Gastrocnemius medialis (tissue), 4 donors: ENCODE results near the gene NPM1.
"Not testable (repeated sequence)": the region's sequence is repeated elsewhere in the genome, so short reads cannot be mapped to it uniquely, and the experiment has no call there.

ENCODE experiments used
- POLR2A ChIP-seq, 2 donors: fragments of 450-650 bp; IDR thresholded peaks; one replicate each; pipeline ENCODE4 v1.6.1; 2017; ENCODE audit warnings: antibody characterized with exemption in 2 of 2, mild to moderate bottlenecking in 2 of 2, moderate library complexity in 2 of 2
- TF ChIP-seq, protein P1 (sequence below), 5 experiments: fragments of 450-650 bp in 3 of 5; fragments of 200-600 bp in 2 of 5; sonication (generic) in 2 of 5; IDR thresholded peaks in 4 of 5; conservative IDR thresholded peaks in 1 of 5; 1 replicate in 4 of 5; 2 replicates in 1 of 5; pipeline ENCODE4 v1.5.1; 2016 to 2019; ENCODE audit warnings: antibody characterized with exemption in 5 of 5, mild to moderate bottlenecking in 3 of 5, moderate library complexity in 3 of 5

DNA sequence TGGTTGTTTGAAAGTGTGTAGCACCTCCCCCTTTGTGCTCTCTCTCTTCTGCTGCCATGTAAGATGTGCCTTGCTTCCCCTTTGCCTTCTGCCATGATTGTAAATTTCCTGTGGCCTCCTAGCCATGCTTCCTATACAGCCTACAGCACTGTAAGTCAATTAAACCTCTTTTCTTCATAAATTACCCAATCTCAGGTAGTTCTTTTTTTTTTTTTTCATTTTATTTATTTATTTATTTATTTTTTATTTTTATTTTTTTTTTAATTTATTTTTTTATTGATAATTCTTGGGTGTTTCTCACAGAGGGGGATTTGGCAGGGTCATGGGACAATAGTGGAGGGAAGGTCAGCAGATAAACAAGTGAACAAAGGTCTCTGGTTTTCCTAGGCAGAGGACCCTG lies 15.1 kb downstream of the NPM1 start:
- not testable (repeated sequence) for TF ChIP-seq POLR2A (IDR thresholded peaks at IDR 0.05)
- TF ChIP-seq, protein P1, sequence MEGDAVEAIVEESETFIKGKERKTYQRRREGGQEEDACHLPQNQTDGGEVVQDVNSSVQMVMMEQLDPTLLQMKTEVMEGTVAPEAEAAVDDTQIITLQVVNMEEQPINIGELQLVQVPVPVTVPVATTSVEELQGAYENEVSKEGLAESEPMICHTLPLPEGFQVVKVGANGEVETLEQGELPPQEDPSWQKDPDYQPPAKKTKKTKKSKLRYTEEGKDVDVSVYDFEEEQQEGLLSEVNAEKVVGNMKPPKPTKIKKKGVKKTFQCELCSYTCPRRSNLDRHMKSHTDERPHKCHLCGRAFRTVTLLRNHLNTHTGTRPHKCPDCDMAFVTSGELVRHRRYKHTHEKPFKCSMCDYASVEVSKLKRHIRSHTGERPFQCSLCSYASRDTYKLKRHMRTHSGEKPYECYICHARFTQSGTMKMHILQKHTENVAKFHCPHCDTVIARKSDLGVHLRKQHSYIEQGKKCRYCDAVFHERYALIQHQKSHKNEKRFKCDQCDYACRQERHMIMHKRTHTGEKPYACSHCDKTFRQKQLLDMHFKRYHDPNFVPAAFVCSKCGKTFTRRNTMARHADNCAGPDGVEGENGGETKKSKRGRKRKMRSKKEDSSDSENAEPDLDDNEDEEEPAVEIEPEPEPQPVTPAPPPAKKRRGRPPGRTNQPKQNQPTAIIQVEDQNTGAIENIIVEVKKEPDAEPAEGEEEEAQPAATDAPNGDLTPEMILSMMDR (IDR thresholded peaks at IDR 0.05 in 4 of 5, conservative IDR thresholded peaks at IDR 0.05 in 1 of 5) = not testable (repeated sequence)
